ENCODE measurements around the gene MAT2A. TPM values are rescaled to one million over a fixed set of nuclear protein-coding genes. Genes with fewer than 3 reads are reported as not detected.

Gene MAT2A
- total RNA-seq, 2 donors from 2014 or later: 103 to 134 TPM

DNA sequence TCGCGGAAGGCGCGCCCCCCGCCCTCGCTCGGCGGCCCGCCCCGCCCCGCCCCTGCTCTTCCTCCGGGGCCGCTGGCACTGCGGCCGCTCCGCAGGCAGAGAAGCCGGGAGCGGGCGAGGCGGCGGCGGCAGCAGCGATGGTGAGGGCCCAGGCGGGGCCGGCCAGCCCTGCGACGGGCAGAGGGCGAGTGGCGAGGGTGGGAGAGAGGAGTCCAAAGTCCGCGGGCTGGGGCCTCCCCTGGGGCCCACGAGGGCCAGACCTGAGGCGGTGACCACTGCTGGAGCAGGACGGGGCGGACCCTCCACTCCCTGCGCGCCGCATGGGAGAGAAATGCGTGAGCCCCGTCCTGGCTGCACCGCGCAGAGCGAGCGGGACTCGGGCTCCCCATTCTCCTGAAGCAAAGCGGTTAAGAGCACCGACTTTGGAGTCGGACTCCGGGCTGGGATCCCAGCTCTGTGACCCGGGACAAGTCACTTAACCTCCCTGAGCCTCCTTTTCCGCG lies 45.4 kb downstream of the MAT2A start, which contains the start of gene VAMP5:
TSS of gene VAMP5 (plus strand) at position 78 of the 503 bp plus-strand sequence. CDS start at position 138, 60 bp downstream.
- 17% methylated on average over 25 of the region's 52 CpGs for WGBS
- no peak for DNase-seq (ENCODE audit: low spot score)

DNA sequence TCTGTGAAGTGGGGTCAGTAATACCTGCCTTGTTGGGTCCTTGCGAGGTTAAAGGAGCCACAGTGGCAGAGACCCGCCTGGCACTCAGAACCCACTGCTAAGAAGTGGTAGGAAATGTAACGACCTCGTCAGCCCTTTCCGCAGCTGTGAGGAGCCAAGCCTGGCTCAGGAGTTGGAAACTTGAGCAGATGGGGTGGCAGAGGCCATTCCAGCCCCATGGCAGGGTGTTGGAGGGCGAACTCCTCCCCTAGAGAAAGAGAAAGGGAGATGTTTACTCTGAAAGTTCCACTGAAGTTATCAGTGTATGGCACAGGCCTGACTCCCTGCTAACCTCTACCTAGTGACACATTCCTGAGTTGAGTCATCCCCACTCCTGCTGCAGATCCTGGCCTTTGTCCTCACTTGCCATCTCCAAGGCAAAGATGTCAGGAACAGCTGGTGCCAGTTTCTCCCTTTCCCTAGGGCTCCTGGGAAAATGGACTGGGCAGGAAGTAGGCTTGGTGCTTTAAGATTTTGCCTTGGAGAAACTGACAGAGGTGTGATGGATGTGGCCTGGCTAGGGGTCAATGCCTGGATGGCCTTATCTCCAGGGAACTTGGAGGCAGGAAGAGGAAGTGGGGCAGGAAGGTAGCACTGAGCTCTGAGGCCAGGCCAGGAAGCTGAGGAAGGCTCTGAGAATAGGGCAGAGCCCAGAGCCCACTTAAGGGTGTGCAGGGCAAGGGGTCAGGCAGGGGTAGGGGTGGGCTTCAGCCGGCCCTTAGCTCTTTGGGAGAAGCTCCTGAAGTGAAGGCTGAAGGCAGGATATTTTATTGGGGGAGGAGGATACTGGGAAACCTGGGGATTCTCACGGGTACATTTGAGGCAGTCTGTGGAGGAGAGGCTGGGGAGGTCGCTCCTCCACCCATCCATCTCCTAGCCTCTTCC lies 46.2 kb downstream of the MAT2A start:
- Histone ChIP-seq H3K36me3 (no peaks in the 10 kb centered on the region), H3K4me3 (peak overlapping the region; percentile 42 to 43), H3K9me3 (no peaks in the 10 kb centered on the region), H3K4me1 (replicated peaks) (peaks cover 10% of the 10 kb centered on the region), H3K27me3 (replicated peaks; ENCODE audit: insufficient read depth) (no peaks in the 10 kb centered on the region), H3K27ac (peak overlapping the region; percentile 76 to 86)
- peak; percentile 56 for DNase-seq (ENCODE audit: low spot score)
- 27% methylated on average over 9 of the region's 9 CpGs for WGBS
- intact Hi-C loops (cut with DNase I): no loop called here
- TF ChIP-seq POLR2A (IDR thresholded peaks at IDR 0.05) (no peak), POLR2AphosphoS5 (IDR thresholded peaks at IDR 0.05) (peak; percentile 66)
- TF ChIP-seq, protein P1, sequence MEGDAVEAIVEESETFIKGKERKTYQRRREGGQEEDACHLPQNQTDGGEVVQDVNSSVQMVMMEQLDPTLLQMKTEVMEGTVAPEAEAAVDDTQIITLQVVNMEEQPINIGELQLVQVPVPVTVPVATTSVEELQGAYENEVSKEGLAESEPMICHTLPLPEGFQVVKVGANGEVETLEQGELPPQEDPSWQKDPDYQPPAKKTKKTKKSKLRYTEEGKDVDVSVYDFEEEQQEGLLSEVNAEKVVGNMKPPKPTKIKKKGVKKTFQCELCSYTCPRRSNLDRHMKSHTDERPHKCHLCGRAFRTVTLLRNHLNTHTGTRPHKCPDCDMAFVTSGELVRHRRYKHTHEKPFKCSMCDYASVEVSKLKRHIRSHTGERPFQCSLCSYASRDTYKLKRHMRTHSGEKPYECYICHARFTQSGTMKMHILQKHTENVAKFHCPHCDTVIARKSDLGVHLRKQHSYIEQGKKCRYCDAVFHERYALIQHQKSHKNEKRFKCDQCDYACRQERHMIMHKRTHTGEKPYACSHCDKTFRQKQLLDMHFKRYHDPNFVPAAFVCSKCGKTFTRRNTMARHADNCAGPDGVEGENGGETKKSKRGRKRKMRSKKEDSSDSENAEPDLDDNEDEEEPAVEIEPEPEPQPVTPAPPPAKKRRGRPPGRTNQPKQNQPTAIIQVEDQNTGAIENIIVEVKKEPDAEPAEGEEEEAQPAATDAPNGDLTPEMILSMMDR (IDR thresholded peaks at IDR 0.05): no peak

More for the DNA sequence above, 45.4 kb downstream of the MAT2A start, which contains the start of gene VAMP5:
- H3K27me3 ChIP-seq (replicated peaks; ENCODE audit: insufficient read depth): no peaks in the 10 kb centered on the region
- peaks cover 13% of the 10 kb centered on the region for H3K4me1 ChIP-seq (replicated peaks)
- H3K4me3 ChIP-seq: peak within 1 kb of the TSS; percentile 42 to 43
- H3K27ac ChIP-seq: peak within 1 kb of the TSS; percentile 76 to 86
- H3K9me3 ChIP-seq: no peaks in the 10 kb centered on the region
- TF ChIP-seq, protein P1 (IDR thresholded peaks at IDR 0.05): no peak
- TF ChIP-seq POLR2AphosphoS5 (IDR thresholded peaks at IDR 0.05) (no peak), POLR2A (IDR thresholded peaks at IDR 0.05) (no peak)
- intact Hi-C loops (cut with DNase I): no loop called here
- H3K36me3 ChIP-seq: no peaks in the 10 kb centered on the region

DNA sequence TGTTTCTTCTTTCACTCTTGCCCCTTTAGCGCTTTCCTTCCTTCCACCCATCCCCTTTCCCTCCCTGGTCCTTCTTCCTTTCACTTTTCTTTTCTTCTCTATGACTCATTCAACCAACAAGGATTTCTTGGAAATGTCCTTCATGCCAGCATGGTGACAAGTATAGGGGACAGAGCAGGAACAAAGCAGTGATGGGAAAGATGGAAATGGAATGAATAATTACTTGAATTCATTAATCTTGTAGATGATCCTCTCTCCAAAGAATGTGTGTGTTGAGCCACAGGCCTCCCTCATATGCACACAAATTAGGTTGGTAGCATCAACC lies 46.8 kb downstream of the MAT2A start:
- Histone ChIP-seq H3K9me3 (no peaks in the 10 kb centered on the region), H3K27me3 (replicated peaks; ENCODE audit: insufficient read depth) (no peaks in the 10 kb centered on the region), H3K36me3 (no peaks in the 10 kb centered on the region), H3K27ac (peak overlapping the region; percentile 76 to 86), H3K4me3 (no peak overlapping the region), H3K4me1 (replicated peaks) (peaks cover 9% of the 10 kb centered on the region)
- intact Hi-C loops (cut with DNase I): no loop called here
- no peak for DNase-seq (ENCODE audit: low spot score)
- WGBS: 75% methylated on average over 1 of the region's 1 CpG
- no peak for TF ChIP-seq POLR2A (IDR thresholded peaks at IDR 0.05)
- no peak for TF ChIP-seq POLR2AphosphoS5 (IDR thresholded peaks at IDR 0.05)
- TF ChIP-seq, protein P1 (IDR thresholded peaks at IDR 0.05): no peak

DNA sequence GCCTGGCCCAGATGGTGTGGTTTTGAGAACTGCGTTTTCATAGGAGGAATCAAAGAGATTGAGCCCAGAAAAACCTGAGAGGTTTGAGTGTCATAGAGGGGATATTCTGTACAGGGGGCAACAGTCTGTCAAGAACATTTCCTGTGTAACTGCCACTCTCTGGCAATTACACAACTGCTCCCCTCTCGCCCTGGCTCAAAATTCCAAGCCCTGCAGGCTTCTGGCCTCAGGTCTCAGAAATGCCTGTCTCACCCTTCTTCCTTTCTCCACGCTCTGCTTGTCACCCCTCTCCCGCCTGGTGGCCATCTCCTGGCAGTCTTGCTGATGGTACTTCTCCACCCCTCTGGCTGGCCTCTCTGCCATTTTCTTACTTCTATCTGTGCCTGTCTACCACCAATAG lies 49.3 kb downstream of the MAT2A start:
- DNase-seq (ENCODE audit: low spot score): no peak
- intact Hi-C loops (cut with DNase I): no loop called here
- Histone ChIP-seq H3K27ac (peak overlapping the region; percentile 45 to 49), H3K9me3 (no peaks in the 10 kb centered on the region), H3K4me3 (no peak overlapping the region), H3K36me3 (no peaks in the 10 kb centered on the region), H3K4me1 (replicated peaks) (peaks cover 9% of the 10 kb centered on the region), H3K27me3 (replicated peaks; ENCODE audit: insufficient read depth) (no peaks in the 10 kb centered on the region)
- no peak for TF ChIP-seq POLR2AphosphoS5 (IDR thresholded peaks at IDR 0.05)
- TF ChIP-seq, protein P1 (IDR thresholded peaks at IDR 0.05): no peak
- TF ChIP-seq POLR2A (IDR thresholded peaks at IDR 0.05): no peak
- 81% methylated on average over 4 of the region's 4 CpGs for WGBS
